CD14-positive monocyte (primary cell): Measurements from ENCODE around the gene TRAT1. TPM values are rescaled to one million over a fixed set of nuclear protein-coding genes. Genes with fewer than 3 reads are reported as not detected.

ENCODE experiments used
- DNase-seq, 3 donors: peaks; one replicate each; pipeline ENCODE4 v3.0.0-alpha.2; 2011 to 2022
- H2AFZ ChIP-seq: 2 replicates; pipeline ENCODE4 v1.6.0; 2012; ENCODE audit warnings: mild to moderate bottlenecking, low read depth, low read length, inconsistent platforms; ENCODE audit not compliant: insufficient read depth, poor library complexity, severe bottlenecking
- H3K27ac ChIP-seq, 2 donors: 1 replicate in 1 of 2; 2 replicates in 1 of 2; pipeline ENCODE4 v1.5.1; 2012 to 2013; ENCODE audit warnings: low read length in 2 of 2, control low read depth in 1 of 2, inconsistent platforms in 1 of 2, low read depth in 1 of 2, mild to moderate bottlenecking in 1 of 2
- H3K27me3 ChIP-seq, 2 donors: one replicate each; pipeline versions ENCODE4 v1.6.0 to v1.6.1; 2011 to 2013; ENCODE audit warnings: low read length in 2 of 2; ENCODE audit not compliant: control insufficient read depth in 2 of 2, insufficient read depth in 2 of 2
- H3K36me3 ChIP-seq, 2 donors: replicated peaks in 1 of 2; 1 replicate in 1 of 2; 2 replicates in 1 of 2; pipeline versions ENCODE4 v1.5.1 to v1.6.1; 2012 to 2013; ENCODE audit warnings: low read length in 2 of 2, control low read depth in 1 of 2, inconsistent platforms in 1 of 2, mild to moderate bottlenecking in 1 of 2; ENCODE audit not compliant: insufficient read depth in 2 of 2, control insufficient read depth in 1 of 2
- H3K4me1 ChIP-seq, 2 donors: 1 replicate in 1 of 2; 2 replicates in 1 of 2; pipeline versions ENCODE4 v1.5.1 to v1.6.1; 2012 to 2013; ENCODE audit warnings: low read length in 2 of 2, control low read depth in 1 of 2, inconsistent platforms in 1 of 2, mild to moderate bottlenecking in 1 of 2, moderate library complexity in 1 of 2; ENCODE audit not compliant: insufficient read depth in 2 of 2, control insufficient read depth in 1 of 2
- H3K4me2 ChIP-seq: replicated peaks from 2 replicates; pipeline ENCODE3; 2012; ENCODE audit warnings: low read length, moderate library complexity, mild to moderate bottlenecking; ENCODE audit not compliant: poor library complexity, severe bottlenecking; ENCODE audit errors: extremely low read depth
- H3K4me3 ChIP-seq, 3 experiments: fragments of 200-600 bp in 1 of 3; sonication (generic) in 1 of 3; replicated peaks in 1 of 3; 1 replicate in 2 of 3; 2 replicates in 1 of 3; pipeline ENCODE4 v1.5.1; 2011 to 2013; ENCODE audit warnings: low read length in 3 of 3, mild to moderate bottlenecking in 3 of 3, control low read depth in 2 of 3, low read depth in 2 of 3, inconsistent platforms in 1 of 3, moderate library complexity in 1 of 3
- H3K79me2 ChIP-seq: 2 replicates; pipeline ENCODE4 v1.6.0; 2012; ENCODE audit warnings: mild to moderate bottlenecking, control low read depth, inconsistent platforms, low read length, moderate library complexity; ENCODE audit not compliant: insufficient read depth
- H3K9ac ChIP-seq: 2 replicates; pipeline ENCODE4 v1.6.0; 2017; ENCODE audit warnings: low read length, mild to moderate bottlenecking; ENCODE audit not compliant: insufficient read depth, poor library complexity, severe bottlenecking
- H3K9me3 ChIP-seq, 2 donors: replicated peaks in 1 of 2; 1 replicate in 1 of 2; 2 replicates in 1 of 2; pipeline versions ENCODE4 v1.5.1 to v1.6.1; 2012 to 2013; ENCODE audit warnings: low read length in 2 of 2, control low read depth in 1 of 2; ENCODE audit not compliant: control insufficient read depth in 1 of 2, insufficient read depth in 1 of 2
- H4K20me1 ChIP-seq: 2 replicates; pipeline ENCODE4 v1.6.0; 2012; ENCODE audit warnings: mild to moderate bottlenecking, low read length, control low read depth, moderate library complexity; ENCODE audit not compliant: insufficient read depth
- H3K27ac Mint-ChIP-seq, 7 donors: one replicate each; pipeline ENCODE4 v1.8.0; 2020; ENCODE audit warnings: mild to moderate bottlenecking in 7 of 7, mixed read lengths in 7 of 7, moderate library complexity in 6 of 7, inconsistent platforms in 2 of 7
- H3K27me3 Mint-ChIP-seq, 3 donors: one replicate each; pipeline ENCODE4 v1.8.0; 2021 to 2022; ENCODE audit warnings: low read depth in 3 of 3, mild to moderate bottlenecking in 3 of 3, mixed read lengths in 3 of 3, moderate library complexity in 3 of 3, inconsistent platforms in 1 of 3
- H3K36me3 Mint-ChIP-seq, 2 donors: one replicate each; pipeline ENCODE4 v1.8.0; 2020; ENCODE audit warnings: mixed read lengths in 2 of 2, inconsistent platforms in 1 of 2, mild to moderate bottlenecking in 1 of 2
- H3K4me1 Mint-ChIP-seq: one replicate; pipeline ENCODE4 v1.8.0; 2020; ENCODE audit warnings: mild to moderate bottlenecking, mixed read lengths
- H3K4me3 Mint-ChIP-seq, 2 donors: one replicate each; pipeline ENCODE4 v1.8.0; 2020; ENCODE audit warnings: mild to moderate bottlenecking in 2 of 2, mixed read lengths in 2 of 2, moderate library complexity in 1 of 2
- H3K9me3 Mint-ChIP-seq, 7 donors: one replicate each; pipeline ENCODE4 v1.8.0; 2020 to 2022; ENCODE audit warnings: mixed read lengths in 7 of 7, mild to moderate bottlenecking in 6 of 7, moderate library complexity in 6 of 7, inconsistent platforms in 2 of 7
- CTCF ChIP-seq: fragments of 200-600 bp; IDR thresholded peaks from one replicate; pipeline ENCODE4 v1.8.0; 2022; ENCODE audit warnings: antibody characterized with exemption, mild to moderate bottlenecking
- WGBS: methylation state at CpG from one replicate; pipeline ENCODE4 v1.1.5; 2013; ENCODE audit warnings: missing lambda C conversion rate; ENCODE audit not compliant: insufficient coverage; 5-methylcytosine and 5-hydroxymethylcytosine counted together
- intact Hi-C, 2 donors: fragments of 100-400 bp; cut with micrococcal nuclease; formaldehyde crosslinking; loops; one replicate each; pipeline versions ENCODE4 v1.15.0 to v1.15.1; 2023
- polyA plus RNA-seq, 3 donors: library from polyadenylated mRNA; depleted of rRNA in 1 of 3; unstranded in 2 of 3; stranded (reverse) in 1 of 3; fragments of 300-500 nt in 2 of 3; fragments of >200 nt in 1 of 3; fragmentation: Illumina TruSeq in 2 of 3; gene quantifications; 1 replicate in 2 of 3; 2 replicates in 1 of 3; pipeline ENCODE4 v1.2.3, GENCODE V29; 2012 to 2021

TRAT1 gene
- polyA plus RNA-seq, 3 donors: 0.04 to 0.37 (median 0.33) TPM

GRCh38 chr3:108847187-108847586, 24.6 kb downstream of the TRAT1 start:
- WGBS: no CpG with 5 or more reads among the region's 2 CpGs
- intact Hi-C loops: no loop called here
- H3K4me1 ChIP-seq: no peaks in the 10 kb centered on the region

GRCh38 chr3:108849075-108849474, 26.5 kb downstream of the TRAT1 start:
- intact Hi-C loops: no loop called here
- peaks cover 0 to 2% (median 0%) of the 10 kb centered on the region in 3 donors for H3K27me3 Mint-ChIP-seq

More at GRCh38 chr3:108847187-108847586, 24.6 kb downstream of the TRAT1 start:
- peaks cover 0 to 1% (median 0%) of the 10 kb centered on the region in 3 donors for H3K27me3 Mint-ChIP-seq
- no peak overlapping the region for H3K4me3 ChIP-seq
- peaks cover 0 to 5% (median 0%) of the 10 kb centered on the region in 7 donors for H3K9me3 Mint-ChIP-seq
- no peak overlapping the region for H3K9ac ChIP-seq
- H3K79me2 ChIP-seq: no peaks in the 10 kb centered on the region
- H3K36me3 Mint-ChIP-seq: no peaks in the 10 kb centered on the region
- no peak overlapping the region for H2AFZ ChIP-seq
- H3K4me1 Mint-ChIP-seq: no peaks in the 10 kb centered on the region
- H3K9me3 ChIP-seq: no peaks in the 10 kb centered on the region
- H3K36me3 ChIP-seq: no peaks in the 10 kb centered on the region
- H3K27ac Mint-ChIP-seq: no peak overlapping the region
- no peaks in the 10 kb centered on the region for H4K20me1 ChIP-seq
- H3K4me3 Mint-ChIP-seq: no peak overlapping the region
- H3K27me3 ChIP-seq: no peaks in the 10 kb centered on the region
- no peak for DNase-seq
- no peak overlapping the region for H3K27ac ChIP-seq
- TF ChIP-seq CTCF: no peak
- H3K4me2 ChIP-seq: no peak overlapping the region

More at GRCh38 chr3:108849075-108849474, 26.5 kb downstream of the TRAT1 start:
- no peaks in the 10 kb centered on the region for H3K9me3 ChIP-seq
- peaks cover 0 to 3% (median 0%) of the 10 kb centered on the region in 7 donors for H3K9me3 Mint-ChIP-seq
- no peaks in the 10 kb centered on the region for H3K4me1 Mint-ChIP-seq
- H3K79me2 ChIP-seq: no peaks in the 10 kb centered on the region
- H3K27me3 ChIP-seq: no peaks in the 10 kb centered on the region
- H3K36me3 ChIP-seq: no peaks in the 10 kb centered on the region
- H3K27ac ChIP-seq: no peak overlapping the region
- no peak overlapping the region for H3K27ac Mint-ChIP-seq
- WGBS: no CpG with 5 or more reads among the region's 1 CpG
- H4K20me1 ChIP-seq: no peaks in the 10 kb centered on the region
- no peak for TF ChIP-seq CTCF
- no peak overlapping the region for H3K4me3 Mint-ChIP-seq
- no peak overlapping the region for H3K9ac ChIP-seq
- H3K4me2 ChIP-seq: no peak overlapping the region
- DNase-seq: no peak
- no peak overlapping the region for H2AFZ ChIP-seq
- no peaks in the 10 kb centered on the region for H3K4me1 ChIP-seq
- H3K4me3 ChIP-seq: no peak overlapping the region
- no peaks in the 10 kb centered on the region for H3K36me3 Mint-ChIP-seq
